ENCODE results near the gene FRRS1L.

The FRRS1L gene

DNA sequence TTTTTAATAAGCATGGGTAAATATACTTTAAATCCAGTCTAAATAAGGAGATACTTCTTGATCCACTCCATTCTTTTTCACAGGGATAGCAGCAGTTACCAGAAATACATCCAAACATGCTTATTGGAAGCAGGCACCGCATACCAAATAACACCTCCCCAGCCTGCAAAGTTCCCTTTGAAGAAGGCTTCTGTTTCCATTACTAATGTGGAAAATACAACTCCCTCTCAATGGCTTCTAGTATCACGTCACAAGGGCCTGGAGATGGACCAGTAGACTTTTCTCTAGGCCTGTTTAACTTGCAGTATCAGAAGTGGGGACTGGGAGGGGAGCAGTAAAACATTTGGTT lies 68.1 kb downstream of the FRRS1L start:
- H3K27me3 Mint-ChIP-seq: no peaks in the 10 kb centered on the region
- H3K36me3 Mint-ChIP-seq (ENCODE audit: low read depth): peaks cover 42% of the 10 kb centered on the region
- intact Hi-C loops (cut with micrococcal nuclease): no loop called here
- H3K27ac Mint-ChIP-seq: no peak overlapping the region
- peaks cover 14% of the 10 kb centered on the region for H3K9me3 Mint-ChIP-seq
- H3K4me1 Mint-ChIP-seq (ENCODE audit: low read depth): peaks cover 29% of the 10 kb centered on the region
- H3K4me3 Mint-ChIP-seq: no peak overlapping the region

DNA sequence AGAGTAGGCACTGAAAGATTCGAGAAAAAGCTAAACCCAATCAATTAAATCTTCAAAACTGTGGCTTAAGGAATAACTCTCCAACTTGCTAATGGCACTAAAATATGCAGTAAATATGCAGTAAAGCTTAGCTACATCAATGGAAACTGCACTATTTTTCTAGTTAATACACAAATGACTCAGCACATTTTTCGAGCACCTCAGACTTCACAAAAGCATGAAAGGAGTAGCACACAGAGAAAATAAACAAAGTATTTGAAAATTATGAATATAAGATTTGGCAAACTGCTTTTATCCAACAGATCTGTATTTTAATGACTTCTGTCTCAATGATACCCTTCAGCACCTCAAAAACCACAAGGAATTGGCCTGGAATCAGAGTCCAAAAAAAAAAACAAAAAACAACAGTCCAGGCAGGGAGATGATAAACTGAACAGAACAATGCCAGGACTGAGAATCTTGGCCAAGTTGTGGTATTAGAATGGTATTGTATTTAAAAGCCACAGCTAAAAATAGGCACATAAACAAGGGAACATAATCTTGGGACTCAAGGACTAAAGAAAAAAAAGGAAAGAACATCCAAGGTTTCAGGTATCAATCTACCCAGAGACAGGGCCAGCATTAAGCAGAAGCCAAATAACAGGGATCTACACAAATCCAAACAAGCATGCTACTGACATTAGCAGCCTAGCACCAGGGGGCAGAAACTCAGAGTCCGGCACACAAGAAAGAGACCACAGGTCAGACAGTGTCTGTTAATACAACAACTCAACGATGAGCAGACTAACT lies 68.7 kb downstream of the FRRS1L start:
- no peaks in the 10 kb centered on the region for H3K27me3 Mint-ChIP-seq
- intact Hi-C loops (cut with micrococcal nuclease): no loop called here
- H3K9me3 Mint-ChIP-seq: peaks cover 8% of the 10 kb centered on the region
- H3K4me3 Mint-ChIP-seq: no peak overlapping the region
- peaks cover 29% of the 10 kb centered on the region for H3K4me1 Mint-ChIP-seq (ENCODE audit: low read depth)
- peaks cover 42% of the 10 kb centered on the region for H3K36me3 Mint-ChIP-seq (ENCODE audit: low read depth)
- peak overlapping the region; percentile 13 for H3K27ac Mint-ChIP-seq

DNA sequence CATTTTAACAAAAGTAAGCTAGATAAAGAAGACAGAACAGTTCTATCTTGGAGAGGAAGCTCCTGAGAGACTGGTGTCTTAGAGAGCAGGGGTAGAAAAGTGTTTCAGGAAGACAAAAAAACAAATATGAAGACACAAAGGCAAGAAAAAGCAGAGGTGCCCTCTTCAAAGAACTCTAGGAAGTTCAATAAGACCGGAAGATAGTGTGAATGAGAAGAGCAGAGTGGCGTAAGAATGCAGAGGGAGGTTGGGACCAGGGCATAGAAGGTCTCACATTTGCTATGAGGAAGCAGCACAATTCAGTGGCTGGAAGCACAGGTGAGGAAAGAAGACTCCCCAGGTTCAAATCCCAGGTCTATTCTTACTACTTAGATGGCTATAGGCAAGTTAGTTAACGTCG lies 69.9 kb downstream of the FRRS1L start:
- peaks cover 46% of the 10 kb centered on the region for H3K36me3 Mint-ChIP-seq (ENCODE audit: low read depth)
- H3K27me3 Mint-ChIP-seq: no peaks in the 10 kb centered on the region
- peaks cover 24% of the 10 kb centered on the region for H3K4me1 Mint-ChIP-seq (ENCODE audit: low read depth)
- H3K4me3 Mint-ChIP-seq: no peak overlapping the region
- H3K27ac Mint-ChIP-seq: no peak overlapping the region
- intact Hi-C loops (cut with micrococcal nuclease): no loop called here
- no peaks in the 10 kb centered on the region for H3K9me3 Mint-ChIP-seq

DNA sequence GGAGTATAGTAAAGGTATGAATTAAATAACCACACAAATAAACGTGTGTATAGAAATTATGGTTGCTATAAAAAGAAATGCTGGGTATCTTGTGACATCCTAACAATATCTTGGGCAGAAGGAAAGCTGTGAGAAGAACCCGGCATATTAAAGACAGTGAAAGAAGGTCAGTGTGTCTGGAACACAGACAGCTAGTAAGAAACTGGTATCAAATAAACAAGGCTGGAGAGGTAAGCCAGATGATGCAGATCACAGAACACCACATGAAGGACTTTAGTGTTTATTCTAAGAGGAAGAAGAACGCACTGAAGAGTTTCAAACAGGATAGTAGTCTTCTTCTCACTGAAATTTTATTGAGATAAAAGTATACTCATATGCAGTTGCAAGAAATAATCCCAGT lies 71.7 kb downstream of the FRRS1L start:
- Mint-ChIP-seq H3K36me3 (ENCODE audit: low read depth) (peaks cover 56% of the 10 kb centered on the region), H3K4me3 (no peak overlapping the region), H3K9me3 (no peaks in the 10 kb centered on the region), H3K4me1 (ENCODE audit: low read depth) (peaks cover 19% of the 10 kb centered on the region), H3K27me3 (no peaks in the 10 kb centered on the region), H3K27ac (no peak overlapping the region)
- intact Hi-C loops (cut with micrococcal nuclease): no loop called here

DNA sequence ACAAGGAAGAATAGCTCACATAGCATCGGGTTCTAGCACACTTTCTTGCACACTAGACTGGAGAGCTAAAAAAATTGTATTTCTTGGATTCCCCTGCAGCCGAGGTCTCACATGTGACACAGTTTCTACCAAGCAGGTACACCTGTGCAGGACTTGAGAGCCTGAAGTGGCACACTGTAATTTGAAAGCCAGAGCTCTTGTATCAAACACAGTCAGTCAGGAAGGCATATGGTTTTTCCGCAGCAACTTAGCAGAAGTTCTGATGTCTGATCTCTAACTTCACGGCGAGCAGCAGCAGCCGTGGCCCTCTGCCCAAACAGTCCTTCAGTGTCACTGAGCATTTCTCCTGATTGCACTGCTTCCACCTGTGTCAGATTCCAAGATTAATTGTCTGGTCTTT lies 72.8 kb downstream of the FRRS1L start:
- no peaks in the 10 kb centered on the region for H3K9me3 Mint-ChIP-seq
- intact Hi-C loops (cut with micrococcal nuclease): no loop called here
- no peak overlapping the region for H3K27ac Mint-ChIP-seq
- H3K27me3 Mint-ChIP-seq: no peaks in the 10 kb centered on the region
- H3K4me3 Mint-ChIP-seq: no peak overlapping the region
- H3K36me3 Mint-ChIP-seq (ENCODE audit: low read depth): peaks cover 63% of the 10 kb centered on the region
- peaks cover 19% of the 10 kb centered on the region for H3K4me1 Mint-ChIP-seq (ENCODE audit: low read depth)

DNA sequence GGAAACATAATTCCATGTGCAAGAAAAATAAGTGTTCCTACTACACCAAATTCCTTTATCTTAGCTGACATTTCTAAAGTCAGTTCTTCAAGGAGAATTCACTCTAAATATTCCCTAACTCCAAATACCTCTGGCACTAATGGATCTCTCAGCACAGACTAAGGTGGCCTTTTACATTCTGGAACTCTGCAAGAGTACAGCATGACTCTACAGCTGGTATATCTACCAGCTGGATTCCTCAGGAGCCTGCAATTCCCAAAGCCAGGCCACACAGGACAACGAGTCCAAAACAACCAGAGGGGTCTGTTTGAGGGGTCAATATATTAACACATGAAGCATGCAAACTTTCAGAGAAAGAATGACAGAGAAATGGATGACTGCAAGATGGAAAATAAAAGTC lies 74.5 kb downstream of the FRRS1L start:
- Mint-ChIP-seq H3K4me3 (no peak overlapping the region), H3K36me3 (ENCODE audit: low read depth) (peaks cover 80% of the 10 kb centered on the region)
- intact Hi-C loops (cut with micrococcal nuclease): no loop called here

DNA sequence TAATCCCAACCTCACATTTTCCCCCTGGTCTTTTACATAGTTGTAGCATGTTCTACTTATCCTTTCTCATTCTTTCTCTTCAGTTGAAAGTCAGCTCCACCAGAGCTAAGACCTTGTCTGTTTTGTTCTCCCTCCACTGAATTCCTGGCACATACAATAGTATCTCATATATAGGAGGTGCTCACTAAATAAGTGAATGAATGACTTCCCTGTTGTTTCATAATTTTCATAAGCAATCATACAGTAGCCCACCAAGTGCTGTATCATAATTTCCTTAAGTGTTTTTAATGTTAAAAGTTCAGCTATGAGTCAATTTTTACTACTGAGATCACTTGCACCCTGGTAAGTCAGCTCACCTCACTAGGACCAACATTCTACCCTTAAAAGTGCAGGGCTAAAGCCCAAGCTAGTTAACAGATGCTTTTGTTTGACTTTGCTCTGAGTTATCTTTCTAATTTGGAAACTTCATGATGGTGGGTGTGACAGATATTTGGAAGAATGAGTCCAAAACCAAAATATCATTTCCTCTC lies 74.9 kb downstream of the FRRS1L start:
- Mint-ChIP-seq H3K4me3 (no peak overlapping the region), H3K27ac (no peak overlapping the region), H3K9me3 (no peaks in the 10 kb centered on the region), H3K27me3 (no peaks in the 10 kb centered on the region), H3K36me3 (ENCODE audit: low read depth) (peaks cover 83% of the 10 kb centered on the region), H3K4me1 (ENCODE audit: low read depth) (peaks cover 3% of the 10 kb centered on the region)
- intact Hi-C loops (cut with micrococcal nuclease): no loop called here

More for the DNA sequence above, 74.5 kb downstream of the FRRS1L start:
- Mint-ChIP-seq H3K27me3 (no peaks in the 10 kb centered on the region), H3K9me3 (no peaks in the 10 kb centered on the region), H3K4me1 (ENCODE audit: low read depth) (peaks cover 5% of the 10 kb centered on the region), H3K27ac (no peak overlapping the region)

DNA sequence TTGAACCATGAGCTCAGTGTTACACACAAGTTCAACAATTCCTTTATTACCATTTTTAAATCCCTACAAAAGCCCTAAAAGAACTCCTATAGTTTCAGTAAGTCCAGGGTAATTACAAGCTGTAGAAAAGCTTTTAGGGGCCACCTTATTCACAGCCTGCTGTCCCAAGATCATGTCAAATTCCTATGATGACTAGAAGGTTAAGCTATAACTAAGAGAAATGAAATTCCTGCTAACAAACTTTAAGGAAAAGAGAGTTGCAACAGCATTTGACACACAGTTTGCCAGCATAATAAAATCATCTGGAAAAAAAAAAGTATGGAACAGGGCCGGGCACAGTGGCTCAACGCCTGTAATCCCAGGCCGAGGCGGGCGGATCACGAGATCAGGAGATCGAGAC lies 78.8 kb downstream of the FRRS1L start:
- Mint-ChIP-seq H3K27me3 (no peaks in the 10 kb centered on the region), H3K9me3 (no peaks in the 10 kb centered on the region), H3K36me3 (ENCODE audit: low read depth) (peaks cover 63% of the 10 kb centered on the region), H3K4me3 (no peak overlapping the region), H3K4me1 (ENCODE audit: low read depth) (peaks cover 12% of the 10 kb centered on the region), H3K27ac (no peak overlapping the region)
- intact Hi-C loops (cut with micrococcal nuclease): no loop called here

DNA sequence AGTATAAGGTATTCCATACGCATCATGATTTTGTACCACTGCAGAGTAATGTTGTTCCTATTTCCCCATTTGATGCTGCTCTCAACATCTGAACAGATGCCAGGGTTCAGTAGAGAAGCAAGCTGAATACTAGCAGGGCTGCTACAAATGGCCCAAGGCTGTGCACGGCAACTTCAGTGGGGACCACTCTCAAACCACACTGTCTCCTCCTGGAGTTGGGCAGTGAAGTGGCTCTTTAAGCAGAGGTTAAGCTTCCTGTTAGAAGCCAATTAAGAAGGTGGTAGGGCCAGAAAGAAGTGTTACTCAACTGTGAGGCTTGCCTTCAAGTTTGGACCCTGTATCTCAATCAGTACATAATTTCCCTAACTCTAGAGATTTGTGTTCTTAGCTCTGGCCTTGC lies 79.3 kb downstream of the FRRS1L start:
- peaks cover 12% of the 10 kb centered on the region for H3K4me1 Mint-ChIP-seq (ENCODE audit: low read depth)
- H3K27me3 Mint-ChIP-seq: no peaks in the 10 kb centered on the region
- intact Hi-C loops (cut with micrococcal nuclease): no loop called here
- H3K36me3 Mint-ChIP-seq (ENCODE audit: low read depth): peaks cover 63% of the 10 kb centered on the region
- H3K4me3 Mint-ChIP-seq: no peak overlapping the region
- no peak overlapping the region for H3K27ac Mint-ChIP-seq
- H3K9me3 Mint-ChIP-seq: no peaks in the 10 kb centered on the region

DNA sequence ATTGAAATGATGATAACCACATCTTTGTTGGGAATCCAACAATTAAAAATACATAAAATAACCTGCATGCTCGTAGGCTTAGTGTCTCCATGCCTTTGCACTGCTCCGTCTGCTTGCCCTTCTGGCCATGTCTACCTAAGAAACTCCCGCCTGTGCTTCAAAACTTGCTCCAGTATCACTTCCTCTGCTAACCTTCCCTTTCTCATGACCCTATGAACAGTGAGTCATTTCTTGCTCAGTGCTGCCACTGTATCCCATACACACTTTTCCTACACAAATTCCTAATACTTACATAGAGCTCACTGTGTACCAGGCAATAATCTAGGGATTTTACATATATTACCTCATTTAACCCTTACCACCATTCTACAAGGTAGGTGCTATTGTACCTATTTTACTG lies 80.8 kb downstream of the FRRS1L start:
- no peaks in the 10 kb centered on the region for H3K27me3 Mint-ChIP-seq
- intact Hi-C loops (cut with micrococcal nuclease): no loop called here
- no peaks in the 10 kb centered on the region for H3K9me3 Mint-ChIP-seq
- H3K27ac Mint-ChIP-seq: no peak overlapping the region
- peaks cover 56% of the 10 kb centered on the region for H3K36me3 Mint-ChIP-seq (ENCODE audit: low read depth)
- H3K4me1 Mint-ChIP-seq (ENCODE audit: low read depth): peaks cover 12% of the 10 kb centered on the region
- H3K4me3 Mint-ChIP-seq: no peak overlapping the region

DNA sequence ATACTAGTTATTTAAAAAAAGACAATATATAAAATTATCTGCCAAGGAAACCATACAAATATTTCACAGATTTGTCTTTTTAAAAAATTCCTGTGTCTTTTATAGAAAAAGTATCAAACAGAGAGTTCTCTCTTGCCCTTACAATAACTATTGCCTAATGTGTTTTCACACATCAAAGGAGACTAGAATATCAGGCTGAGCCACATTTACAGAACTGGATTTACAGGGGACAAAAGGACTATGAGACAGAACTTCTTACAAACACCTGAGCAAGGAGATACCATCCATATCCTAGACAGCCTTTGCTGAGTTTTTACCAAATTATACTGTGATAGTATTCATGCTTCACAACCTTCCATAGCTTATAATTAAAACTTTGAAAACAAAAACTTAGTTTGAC lies 81.5 kb downstream of the FRRS1L start:
- H3K4me1 Mint-ChIP-seq (ENCODE audit: low read depth): peaks cover 12% of the 10 kb centered on the region
- no peaks in the 10 kb centered on the region for H3K27me3 Mint-ChIP-seq
- no peaks in the 10 kb centered on the region for H3K9me3 Mint-ChIP-seq
- H3K27ac Mint-ChIP-seq: no peak overlapping the region
- intact Hi-C loops (cut with micrococcal nuclease): no loop called here
- H3K36me3 Mint-ChIP-seq (ENCODE audit: low read depth): peaks cover 51% of the 10 kb centered on the region
- H3K4me3 Mint-ChIP-seq: no peak overlapping the region

DNA sequence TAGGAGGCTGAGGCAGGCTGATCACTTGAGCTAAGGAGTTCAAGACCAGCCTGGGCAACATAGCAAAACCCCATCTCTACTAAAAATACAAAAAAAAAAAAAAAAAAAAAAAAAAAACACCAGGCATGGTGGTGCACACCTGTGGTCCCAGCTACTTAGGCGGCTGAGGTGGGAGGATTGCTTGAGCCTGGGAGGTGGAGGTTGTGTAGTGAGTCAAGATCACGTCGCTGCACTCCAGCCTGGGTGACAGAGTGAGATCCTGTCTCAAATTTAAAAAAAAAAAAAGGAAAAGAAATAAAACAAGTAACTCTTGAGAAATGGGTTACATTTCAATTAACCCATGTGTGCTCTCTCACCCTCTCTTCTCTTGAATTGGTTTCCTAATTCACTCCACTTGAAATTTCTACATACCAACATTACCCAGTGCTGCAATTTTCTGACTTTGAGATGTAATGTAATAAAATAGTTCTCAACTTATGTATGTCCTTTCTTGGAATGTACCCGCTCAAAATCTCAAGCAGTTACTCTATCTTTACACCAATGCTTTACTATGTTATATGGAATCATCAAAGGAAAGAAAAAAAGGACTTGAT lies 83.1 kb downstream of the FRRS1L start:
- intact Hi-C loops (cut with micrococcal nuclease): no loop called here
- no peak overlapping the region for H3K27ac Mint-ChIP-seq
- no peak overlapping the region for H3K4me3 Mint-ChIP-seq
- peaks cover 12% of the 10 kb centered on the region for H3K4me1 Mint-ChIP-seq (ENCODE audit: low read depth)
- peaks cover 55% of the 10 kb centered on the region for H3K36me3 Mint-ChIP-seq (ENCODE audit: low read depth)
- H3K9me3 Mint-ChIP-seq: no peaks in the 10 kb centered on the region
- no peaks in the 10 kb centered on the region for H3K27me3 Mint-ChIP-seq

DNA sequence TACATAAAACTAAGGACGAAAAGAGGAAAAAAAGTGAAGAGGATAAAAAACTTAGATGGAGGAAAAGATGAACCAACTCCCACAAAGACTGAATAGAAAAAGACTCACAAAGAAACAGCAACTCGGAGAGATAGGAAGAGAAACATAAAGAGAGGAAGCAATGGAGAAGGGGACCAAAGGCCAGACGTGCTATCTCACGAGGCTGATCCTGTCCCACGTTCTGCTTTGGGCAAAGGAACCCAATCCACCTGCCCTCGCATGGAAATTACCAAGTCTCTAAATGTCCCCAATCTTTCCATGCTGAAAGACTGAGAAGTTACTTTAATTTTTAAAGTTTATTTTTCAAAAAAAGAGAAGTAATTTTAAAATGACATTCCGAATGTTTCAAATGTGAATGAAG lies 83.9 kb downstream of the FRRS1L start:
- Mint-ChIP-seq H3K36me3 (ENCODE audit: low read depth) (peaks cover 55% of the 10 kb centered on the region), H3K27ac (no peak overlapping the region), H3K9me3 (no peaks in the 10 kb centered on the region), H3K4me1 (ENCODE audit: low read depth) (peaks cover 12% of the 10 kb centered on the region), H3K4me3 (no peak overlapping the region), H3K27me3 (no peaks in the 10 kb centered on the region)
- intact Hi-C loops (cut with micrococcal nuclease): no loop called here

DNA sequence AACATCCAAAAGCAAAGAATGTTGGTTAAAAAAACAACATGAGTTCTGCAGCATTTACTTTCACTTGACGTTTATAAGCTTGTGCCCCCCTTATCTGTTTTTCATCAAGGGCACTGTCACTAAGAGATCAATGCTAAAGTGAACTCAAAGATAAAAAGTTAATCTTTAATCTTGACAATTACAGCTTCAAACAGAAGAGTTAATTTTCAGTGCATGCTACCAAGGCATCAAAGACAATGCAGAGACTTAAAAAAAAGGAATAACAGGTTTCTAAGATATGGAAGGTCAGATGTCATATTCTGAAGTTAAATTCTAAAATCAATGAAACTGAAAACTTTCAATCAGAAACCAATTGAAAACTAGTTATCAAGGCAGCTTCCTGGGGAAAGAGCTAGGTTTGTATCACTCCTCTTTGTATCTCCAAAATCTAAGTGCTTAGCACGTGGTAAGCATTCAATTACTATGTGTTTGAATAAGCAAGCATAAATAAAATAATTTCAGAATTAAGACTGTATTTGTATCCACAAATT lies 84.9 kb downstream of the FRRS1L start:
- Mint-ChIP-seq H3K4me1 (ENCODE audit: low read depth) (peaks cover 12% of the 10 kb centered on the region), H3K27ac (no peak overlapping the region), H3K27me3 (no peaks in the 10 kb centered on the region), H3K4me3 (no peak overlapping the region), H3K36me3 (ENCODE audit: low read depth) (peaks cover 46% of the 10 kb centered on the region), H3K9me3 (no peaks in the 10 kb centered on the region)
- intact Hi-C loops (cut with micrococcal nuclease): no loop called here
